ENCODE results near the gene C16orf78.
"Not testable (repeated sequence)": the region's sequence is repeated elsewhere in the genome, so short reads cannot be mapped to it uniquely, and the experiment has no call there.

Gene C16orf78

DNA sequence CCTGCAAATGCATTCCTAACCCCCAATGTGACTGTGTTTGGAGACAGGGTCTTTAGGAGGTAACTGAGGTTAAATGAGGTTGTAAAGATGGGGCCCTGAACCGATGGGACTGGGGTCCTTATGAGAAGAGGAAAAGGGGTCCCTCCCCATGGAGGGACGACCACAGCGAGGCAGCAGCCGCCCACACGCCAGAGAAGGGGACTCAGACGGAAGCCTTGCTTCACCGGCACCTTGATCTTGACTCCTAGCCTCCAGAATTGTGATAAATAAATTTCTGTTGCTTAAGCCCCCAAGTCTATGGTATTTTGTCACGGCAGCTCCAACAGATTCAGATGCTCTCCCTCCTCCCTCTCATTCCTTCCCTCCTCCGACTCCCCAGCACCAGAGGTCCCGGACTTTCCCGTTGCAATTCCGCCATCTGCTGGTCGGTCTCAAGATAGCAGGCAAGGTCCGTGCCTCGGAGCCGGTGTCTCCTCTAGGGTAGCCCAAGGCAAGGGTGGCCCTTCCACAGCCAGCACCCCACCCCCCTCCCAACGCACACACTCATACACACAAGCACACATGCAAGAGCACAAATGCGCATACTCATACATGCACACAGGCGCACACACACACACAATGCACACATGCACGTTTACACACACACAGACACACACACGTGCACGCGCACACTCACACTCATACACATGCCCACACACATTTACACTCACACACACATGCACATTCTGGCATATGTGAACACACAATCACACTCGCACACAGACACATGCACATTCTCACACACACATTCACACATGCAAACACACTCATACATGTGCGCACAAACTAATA lies 23.1 kb upstream of the C16orf78 start:
- peak; percentile 10 for DNase-seq

DNA sequence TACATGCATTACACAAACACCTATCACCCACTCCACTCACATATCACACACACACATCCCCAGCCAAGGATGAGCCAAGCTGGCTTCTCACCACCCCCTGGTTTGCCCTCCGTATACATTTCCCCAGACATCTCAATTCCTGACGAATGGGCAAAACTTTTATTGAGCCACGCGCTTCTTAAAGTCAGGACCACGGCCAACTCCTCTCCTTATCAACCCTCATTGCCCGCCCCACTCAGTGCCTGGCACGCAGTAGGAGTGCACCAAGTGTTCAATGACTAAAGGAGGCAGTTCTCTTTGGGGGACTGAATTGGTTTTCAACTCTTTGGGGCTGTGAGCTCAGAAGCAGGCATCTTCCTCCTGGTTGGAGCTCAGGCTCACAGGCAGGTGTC lies 22.5 kb upstream of the C16orf78 start:
- DNase-seq = no peak

DNA sequence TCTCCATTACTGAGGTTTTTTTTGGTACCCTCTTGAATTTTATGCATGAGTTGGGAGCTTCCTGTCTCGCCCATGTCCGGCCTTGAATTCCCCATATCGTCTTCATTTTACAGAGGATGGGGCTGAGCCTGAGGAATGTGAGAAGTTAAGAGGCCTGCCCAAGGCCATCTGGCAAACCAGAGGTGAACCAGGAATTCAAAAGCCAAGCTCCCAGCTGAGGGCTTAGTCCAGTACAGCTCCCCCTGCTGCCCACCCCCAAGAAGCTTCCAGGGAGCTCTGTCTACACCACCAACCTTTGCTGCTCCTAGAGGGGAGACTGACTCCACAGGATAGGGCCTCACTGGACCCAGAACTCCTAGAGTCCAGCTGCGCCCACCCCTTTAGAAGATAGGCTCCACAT lies 20.7 kb upstream of the C16orf78 start:
- no peak for DNase-seq

DNA sequence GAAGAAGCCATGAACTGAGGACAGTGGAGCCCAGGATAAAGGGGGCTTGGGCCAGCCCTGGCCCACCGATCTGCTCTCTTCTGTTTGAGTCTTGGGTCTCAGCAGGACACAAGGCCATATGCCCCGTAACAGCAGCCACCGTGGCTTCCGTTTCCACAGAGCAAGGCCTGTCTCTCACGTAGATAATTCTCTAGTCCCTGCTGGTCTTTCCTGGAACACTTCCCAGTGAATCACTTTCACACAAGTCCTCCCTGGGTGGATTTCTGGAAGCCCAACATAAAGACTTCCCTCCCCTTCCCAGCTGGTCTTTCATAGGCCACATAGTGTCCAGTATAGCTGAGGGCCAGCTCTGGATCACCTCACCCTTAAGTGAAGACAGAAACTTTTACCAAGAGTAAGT lies 19.9 kb upstream of the C16orf78 start:
- DNase-seq = no peak

DNA sequence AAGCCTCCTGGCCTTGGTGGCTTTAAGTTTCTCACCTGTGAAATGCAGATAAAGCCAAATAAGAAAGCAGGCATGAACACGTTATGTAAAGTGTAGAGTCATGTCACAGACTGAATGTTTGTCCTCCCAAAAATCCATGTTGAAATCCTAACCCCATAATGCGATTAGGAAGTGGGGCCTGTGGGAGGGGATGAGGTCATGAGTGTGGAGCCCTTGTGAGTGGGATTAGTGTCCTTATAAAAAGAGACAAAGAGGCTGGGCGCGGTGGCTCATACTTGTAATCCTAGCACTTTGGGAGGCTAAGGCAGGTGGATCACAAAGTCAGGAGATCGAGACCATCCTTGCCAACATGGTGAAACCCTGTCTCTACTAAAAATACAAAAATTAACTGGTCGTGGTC lies 19.5 kb upstream of the C16orf78 start:
- no peak for DNase-seq

DNA sequence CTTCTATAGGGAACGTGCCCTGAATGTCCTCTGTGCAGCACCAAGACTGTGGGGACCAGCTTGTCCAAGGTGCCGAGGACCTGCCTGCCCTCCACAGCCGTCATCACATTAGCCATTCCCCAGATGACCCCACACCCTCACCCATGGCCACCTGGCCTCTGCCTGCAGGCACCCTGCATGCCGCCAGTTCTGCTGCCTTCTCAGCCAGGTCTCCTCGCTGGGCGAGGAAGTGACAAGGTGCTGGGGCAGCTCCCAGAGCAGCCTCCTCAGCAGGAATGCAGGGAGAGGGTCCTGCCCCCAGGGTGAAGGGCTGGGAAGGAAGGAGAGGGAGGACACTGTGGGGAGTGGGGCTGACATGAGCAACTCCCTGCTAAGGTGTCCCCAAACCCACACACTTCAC lies 18.6 kb upstream of the C16orf78 start:
- DNase-seq = no peak

DNA sequence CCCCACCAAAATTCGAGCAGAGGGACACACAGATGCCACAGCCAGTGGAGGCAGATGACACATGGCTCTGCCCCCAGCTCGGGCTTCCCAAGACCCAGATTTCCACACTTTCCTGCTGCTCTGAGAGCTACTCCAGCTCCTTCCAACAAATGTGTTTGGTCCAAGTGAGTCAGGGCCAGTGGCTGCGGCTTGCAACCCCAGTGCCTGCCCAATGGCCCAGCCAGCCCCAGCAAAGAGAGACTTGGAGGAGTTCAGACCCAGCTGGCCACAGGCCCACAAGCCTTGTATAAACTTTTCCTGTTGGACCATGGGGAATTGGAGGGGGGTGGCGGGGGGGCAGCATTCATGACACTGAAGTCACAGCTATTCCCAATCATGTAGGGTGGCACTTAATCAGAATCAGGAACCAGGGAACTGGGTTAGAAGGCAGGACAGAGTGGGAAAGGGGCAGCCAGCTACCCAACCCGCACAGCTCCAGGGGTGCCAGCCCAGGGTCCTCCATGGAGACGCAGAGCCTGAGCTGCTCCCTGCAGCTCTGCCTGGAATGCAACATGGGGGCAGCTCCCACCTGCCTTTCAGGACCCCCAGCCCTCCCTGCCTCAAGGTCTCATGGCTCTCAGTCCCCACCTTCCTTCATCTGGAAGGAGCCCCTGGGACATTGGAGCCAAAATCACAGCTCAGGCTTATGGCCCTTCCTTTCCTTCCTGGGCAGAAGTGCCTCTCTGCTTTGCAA lies 17.5 kb upstream of the C16orf78 start:
- no peak for DNase-seq

DNA sequence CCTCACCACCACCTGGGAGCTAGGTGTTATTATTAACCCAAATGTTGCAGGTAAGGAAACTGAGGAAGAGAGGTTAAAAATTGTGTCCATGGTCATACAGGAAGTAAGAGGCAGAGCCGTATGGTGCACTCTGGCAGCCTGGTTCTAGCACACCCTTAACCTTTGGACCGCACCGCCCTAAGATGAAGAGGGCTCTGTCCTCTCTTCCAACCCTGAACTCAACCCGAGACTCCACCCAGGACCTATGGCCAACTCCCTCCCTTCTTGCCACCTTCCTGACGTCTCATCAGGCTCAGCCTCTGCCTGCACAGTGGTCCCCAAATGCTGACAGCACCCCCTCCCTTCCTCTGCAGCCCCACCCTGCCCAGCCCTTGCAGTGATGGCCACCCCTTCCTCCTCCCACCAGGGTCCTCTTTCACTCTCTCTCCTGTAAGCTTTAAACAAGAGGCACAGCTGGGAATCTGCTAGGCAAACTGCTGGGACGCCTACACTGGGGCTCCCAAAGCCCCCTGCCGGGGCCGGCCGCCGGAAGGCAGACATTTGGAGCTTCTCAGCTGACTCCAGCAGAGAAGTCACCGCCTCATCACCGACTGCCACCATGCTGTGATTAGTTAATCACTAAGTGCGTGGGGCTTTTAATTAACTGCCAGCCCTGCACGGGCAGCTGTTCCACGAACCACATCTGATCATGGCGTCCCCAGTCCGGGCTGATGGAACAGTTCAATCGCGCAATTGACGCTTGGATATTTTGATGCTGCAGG lies 16.7 kb upstream of the C16orf78 start:
- peak; percentile 57 for DNase-seq

DNA sequence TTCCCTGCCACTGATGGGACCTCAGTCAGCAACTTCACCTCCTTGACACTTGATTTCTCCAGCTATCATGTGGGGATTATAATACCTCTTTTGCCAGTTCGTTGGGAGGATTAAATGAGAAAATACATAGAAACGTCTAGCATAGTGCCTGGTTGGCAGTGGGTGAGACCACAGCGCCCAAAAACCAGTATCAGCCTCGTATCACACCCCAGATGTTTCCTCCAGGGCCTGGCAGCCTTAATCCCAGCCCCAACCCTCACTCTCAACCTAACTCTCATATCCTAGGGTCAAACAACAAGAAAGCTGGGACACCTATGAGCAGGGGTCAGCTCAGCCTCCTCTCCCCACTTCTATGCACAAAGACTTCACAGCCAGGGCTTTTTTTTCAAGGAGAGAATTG lies 14.0 kb upstream of the C16orf78 start:
- DNase-seq = no peak

DNA sequence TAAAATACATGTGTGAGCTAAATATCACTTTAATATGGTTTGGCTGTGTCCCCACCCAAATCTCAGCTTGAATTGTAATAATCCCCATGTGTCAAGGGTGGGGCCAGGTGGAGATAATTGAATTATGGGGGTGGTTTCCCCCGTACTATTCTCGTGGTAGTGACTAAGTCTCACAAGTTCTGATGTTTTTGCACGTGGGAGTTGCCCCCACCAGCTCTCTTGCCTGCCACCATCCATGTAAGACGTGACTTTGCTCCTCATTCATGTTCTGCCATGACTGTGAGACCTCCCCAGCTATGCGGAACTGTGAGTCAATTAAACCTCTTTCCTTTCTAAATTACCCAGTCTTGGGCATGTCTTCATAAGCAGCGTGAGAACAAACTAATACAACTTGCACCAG lies 11.9 kb upstream of the C16orf78 start:
- not testable (repeated sequence) for DNase-seq

DNA sequence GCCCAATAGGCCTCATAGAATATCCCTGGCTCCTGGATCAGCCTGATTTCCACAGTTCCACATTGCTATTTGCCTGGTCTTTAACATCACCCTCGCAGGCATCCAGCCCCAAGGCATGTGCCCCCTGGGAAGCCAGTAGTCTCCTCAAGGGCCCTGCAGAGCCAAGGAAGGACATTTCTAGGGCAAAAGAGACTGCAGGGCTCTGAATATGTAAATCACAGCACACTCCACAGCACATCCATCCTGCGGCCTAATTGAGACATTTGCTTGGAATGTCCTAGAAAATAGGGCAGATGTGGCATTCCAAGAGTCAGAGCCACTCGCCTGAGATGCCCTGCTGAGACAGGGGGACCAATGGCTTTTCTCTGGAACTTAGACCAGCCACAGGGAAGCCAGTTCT lies 11.4 kb upstream of the C16orf78 start:
- DNase-seq = no peak

DNA sequence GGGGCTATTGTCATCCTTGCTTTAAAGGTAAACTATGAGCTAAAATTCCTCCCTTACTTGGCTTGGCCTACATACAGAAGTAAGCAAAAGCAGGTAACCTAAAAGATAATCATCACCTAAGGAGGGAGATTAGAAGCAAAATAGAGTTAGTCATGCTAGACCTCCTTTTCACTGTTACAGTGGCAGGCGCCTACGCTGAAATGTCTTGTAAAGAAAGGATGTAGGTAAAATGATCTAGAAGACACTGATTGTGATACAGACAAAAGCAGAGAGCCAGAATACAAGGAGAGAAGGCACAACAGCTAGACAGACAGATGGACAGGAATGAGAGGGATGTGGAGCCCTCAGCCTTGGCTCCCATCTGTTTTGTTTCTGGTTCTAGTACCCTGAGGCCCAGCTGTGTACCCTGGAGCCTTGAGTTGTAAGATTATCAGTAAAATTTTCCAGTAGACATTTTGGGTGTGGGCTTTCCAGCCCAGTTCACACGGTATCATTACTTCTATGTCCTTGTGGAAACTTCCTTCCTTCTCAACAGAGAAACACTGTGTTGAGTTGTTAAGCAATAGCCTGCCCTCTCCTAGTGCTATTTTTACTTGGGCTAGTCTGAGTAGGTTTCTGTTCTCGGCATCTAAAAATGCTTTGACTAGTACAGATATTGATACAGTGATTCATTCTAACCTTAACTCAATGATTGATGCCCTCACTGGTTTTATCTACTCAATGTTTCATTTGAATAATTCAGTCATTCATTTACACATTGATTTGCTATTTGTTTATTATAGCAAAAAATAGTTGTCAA lies 7.7 kb upstream of the C16orf78 start:
- DNase-seq = peak; percentile 43

DNA sequence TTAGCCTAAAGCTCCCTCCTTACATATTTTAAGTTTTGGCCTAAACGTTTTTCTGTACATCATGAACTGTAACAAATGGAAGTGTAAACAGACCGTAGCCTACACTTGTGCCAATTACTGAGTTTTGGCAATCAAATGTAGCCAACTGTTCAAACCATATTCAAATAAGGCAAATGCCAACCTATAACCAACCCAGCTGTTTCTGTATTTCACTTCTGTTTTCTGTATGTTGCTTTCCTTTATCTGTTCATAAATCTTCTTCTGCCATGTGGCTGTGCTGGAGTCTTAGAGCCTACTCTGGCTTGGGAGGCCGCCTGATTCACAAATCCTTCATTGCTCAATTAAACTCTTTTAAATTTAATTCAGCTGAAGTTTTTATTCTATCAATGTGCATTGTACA lies 6.9 kb upstream of the C16orf78 start:
- peak; percentile 63 for DNase-seq

DNA sequence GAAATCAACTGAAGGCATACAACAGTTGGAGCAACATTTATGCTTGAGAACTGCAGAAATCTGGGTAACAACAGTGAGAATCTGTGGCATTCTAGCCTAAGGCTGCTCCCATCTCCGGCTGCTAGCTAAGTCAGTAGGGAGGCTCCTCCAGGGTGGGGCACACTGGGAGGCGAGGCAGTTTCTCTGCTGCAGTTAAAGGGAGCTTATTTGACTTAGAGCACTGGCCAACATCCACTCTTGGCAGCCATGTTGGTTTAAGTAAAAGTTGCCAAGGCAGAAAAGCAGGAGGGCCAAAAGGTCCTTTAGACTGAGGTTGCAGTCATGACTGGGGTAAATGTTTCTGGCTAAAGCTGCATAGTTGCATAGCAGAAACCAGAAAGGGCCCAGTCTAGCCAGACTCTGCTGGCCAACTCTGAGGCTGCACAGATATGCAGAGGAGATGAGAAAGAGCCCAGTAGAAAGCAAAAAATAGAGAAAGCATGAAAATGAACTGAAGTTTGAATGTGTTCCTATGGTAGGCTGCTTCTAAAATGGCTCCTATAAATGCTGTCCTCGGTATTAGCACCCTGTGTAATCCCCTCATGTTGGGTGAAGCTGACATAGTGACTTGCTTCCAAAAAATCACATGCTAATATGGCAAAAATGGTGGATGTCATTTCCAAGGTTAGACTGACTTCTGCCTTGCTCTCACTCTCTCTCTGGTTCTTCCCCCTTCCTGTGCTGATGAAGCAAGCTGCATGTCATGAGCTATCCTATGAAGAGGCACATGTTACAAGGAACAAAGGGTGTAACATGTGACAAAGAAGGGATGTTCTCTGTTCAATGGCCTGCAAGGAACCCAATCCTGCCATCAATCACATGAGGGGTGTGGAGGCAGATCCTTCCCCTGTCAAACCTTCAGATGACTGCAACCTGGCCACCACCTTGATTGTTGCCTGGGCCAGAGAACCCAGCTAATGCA lies 3.7 kb upstream of the C16orf78 start:
- DNase-seq = no peak

DNA sequence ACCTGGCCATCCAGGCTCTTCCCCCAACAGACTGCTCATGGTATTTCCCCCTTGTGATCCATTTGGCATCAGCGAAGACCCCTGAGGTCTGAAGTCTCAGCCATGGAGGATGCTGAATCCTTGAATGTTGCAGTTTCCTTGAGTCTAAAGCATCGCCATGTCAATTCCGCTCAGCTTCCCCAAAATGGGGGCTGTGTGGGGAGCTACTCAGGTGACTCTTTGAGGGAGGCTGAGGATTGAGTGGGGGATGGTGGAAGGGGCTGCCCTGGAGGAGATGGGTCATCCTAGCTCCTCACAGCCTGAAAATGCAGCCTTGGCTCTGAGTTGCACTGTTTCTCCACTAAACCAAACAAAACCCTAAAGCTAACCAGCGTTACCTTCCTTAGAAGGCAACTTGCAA lies 2.6 kb downstream of the C16orf78 start:
- DNase-seq = no peak

DNA sequence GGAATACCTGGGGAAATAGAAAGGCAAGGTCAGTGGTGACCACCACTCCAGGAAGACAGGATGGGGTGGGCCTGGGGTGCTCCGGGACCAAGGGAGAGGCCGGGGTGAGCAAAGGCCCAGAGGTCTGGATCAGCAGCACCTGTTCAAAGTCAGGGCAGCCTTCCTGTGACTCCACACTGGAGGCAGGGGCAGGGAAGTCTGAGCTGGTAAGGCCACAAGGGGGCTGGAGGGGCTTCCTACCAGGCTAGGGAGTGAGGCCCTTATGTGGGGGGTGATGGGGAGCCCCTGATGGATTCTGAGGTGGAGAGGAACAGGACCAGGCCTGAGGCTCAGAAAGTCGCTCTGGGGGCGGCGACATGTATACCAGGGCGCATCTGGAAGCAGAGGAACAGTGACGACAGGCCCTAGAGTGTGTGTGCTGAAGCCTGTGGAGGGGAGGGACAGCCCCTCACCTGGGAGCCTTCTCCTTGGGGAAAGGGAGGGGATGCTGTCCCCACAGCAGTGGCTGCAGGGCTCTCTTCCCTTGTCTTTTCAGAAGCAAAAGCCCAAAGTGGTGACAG lies 3.7 kb downstream of the C16orf78 start:
- no peak for DNase-seq

DNA sequence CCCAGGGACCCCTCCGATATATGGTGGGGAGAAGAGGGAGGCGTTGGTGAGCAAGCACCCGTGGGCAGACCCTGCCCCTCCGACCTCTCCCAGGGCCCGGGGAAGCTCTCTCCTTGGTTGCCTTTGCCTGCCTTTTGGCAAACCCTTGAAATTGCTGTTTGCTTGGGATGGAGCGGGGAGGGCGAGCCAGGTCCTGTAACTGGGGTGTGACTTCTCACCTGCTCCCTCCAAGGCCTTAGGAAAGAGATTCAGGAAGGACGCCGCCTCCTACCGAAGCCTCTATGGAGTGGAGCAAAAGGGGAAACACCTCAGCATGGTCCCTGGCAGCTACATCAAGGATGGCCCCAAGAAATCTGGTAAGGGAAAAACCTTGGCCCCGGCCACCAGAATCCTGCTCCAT lies 4.6 kb downstream of the C16orf78 start:
- DNase-seq = no peak

DNA sequence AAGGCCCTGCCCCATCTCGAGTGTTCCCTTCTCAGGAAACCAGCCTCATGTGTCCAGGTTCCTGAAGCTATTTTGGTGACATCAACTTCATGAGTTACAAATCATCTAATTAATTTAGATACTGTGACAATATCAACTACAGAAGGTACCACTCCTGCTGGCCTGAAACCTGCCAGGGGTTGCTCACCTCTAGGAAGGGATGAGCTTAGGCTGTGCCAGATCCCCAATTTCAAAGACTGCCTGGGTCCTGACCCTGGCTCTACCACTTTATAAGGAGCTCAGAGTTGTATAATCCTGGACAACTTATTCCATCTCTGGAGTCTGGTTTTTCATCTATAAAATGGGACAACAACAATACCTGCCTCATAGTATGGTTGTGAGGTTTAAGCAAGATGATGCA lies 5.2 kb downstream of the C16orf78 start:
- no peak for DNase-seq

DNA sequence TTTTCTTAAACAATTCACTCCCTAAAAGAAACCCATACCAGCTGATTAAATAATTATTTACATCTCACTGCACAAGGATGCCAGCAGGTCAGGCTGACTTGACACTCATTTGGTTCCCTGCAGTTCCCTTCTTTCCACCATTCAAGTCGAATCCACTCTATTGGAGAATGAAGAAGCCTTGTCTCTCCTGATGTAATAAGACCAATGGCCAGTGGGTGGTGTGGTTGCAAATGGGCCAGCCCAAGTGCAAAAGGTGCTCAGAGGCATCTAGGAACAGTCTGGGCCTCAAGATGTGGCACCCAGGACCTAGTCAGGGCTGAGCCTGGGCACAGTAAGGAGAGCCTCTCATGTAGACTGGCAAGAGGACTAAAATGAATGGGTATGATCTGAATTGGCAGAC lies 9.3 kb downstream of the C16orf78 start:
- DNase-seq = no peak

DNA sequence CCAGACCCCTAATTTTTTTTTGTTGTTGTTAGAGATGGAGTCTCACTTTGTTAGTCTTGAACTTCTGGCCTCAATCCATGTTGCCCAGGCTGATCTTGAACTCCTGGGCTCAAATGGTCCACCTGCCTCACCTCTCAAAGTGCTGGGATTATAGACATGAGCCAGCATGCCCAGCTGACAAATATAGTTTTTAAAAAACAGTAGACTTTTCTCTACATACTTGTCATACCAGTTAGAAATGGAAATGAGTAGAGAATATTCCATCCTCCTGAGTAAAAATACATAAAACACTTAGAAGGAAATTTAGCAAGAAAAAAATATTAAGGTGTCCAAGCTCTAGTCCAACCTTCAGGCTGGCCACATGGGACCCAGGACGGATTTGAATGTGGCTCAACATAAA lies 21.4 kb downstream of the C16orf78 start:
- DNase-seq = no peak

DNA sequence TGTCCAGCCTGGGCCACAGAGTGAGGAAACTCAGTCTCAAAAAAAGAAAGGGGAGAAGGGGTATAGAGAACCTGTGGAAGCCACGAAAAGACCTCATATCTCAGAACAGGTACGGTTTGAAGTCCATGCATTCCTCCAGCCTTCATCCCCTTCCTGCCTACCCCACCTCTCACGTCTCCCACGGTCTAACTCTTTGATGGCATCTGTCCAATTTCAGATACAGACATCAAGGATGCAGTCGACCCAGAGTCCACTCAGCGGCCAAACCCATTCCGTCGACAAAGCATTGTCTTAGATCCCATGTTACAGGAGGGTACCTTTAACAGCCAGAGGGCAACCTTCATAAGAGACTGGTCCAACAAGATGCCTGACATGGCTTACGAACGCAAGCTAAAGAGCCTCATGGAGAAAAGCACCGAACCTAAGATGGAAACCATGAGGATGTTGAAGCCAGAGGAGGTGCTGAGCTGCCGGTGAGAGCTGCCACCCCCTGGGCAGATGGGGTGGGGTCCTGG lies 22.7 kb downstream of the C16orf78 start:
- DNase-seq = no peak

All from NCI-H1694 (cell line).